H1 (cell line): ENCODE measurements around the gene CENPVL1. TPM values are rescaled to one million over a fixed set of nuclear protein-coding genes. Genes with fewer than 3 reads are reported as not detected.

Experiments used
- CTCF ChIA-PET: fragments of 300-600 bp; sonication (Branson Sonifier 250); formaldehyde crosslinking; loops from one replicate; lab custom pipeline; 2021; ENCODE audit not compliant: partially characterized antibody; lab: Charles Lee
- POLR2A ChIA-PET: fragments of 300-600 bp; sonication (Branson Sonifier 250); formaldehyde crosslinking; loops from one replicate; lab custom pipeline; 2021; ENCODE audit warnings: inconsistent platforms; ENCODE audit not compliant: partially characterized antibody; lab: Charles Lee
- DNase-seq, 2 experiments: peaks; one replicate each; pipeline versions ENCODE4 v3.0.0 to v3.0.0-alpha.2; 2010 to 2022; ENCODE audit warnings: low spot score in 2 of 2, low read depth in 1 of 2, mixed read lengths in 1 of 2
- FAIRE-seq: peaks from 2 replicates; lab custom pipeline; 2011; peaks lifted over from hg19 to GRCh38; lab: Jason Lieb, UNC
- H2AFZ ChIP-seq: 2 replicates; pipeline ENCODE4 v1.8.1; 2012; ENCODE audit warnings: low read length, inconsistent platforms
- H2AK5ac ChIP-seq: 2 replicates; pipeline ENCODE4 v1.6.1; 2013; ENCODE audit warnings: low read depth, low read length
- H2BK120ac ChIP-seq: replicated peaks from 2 replicates; pipeline ENCODE3; 2013; ENCODE audit warnings: low read depth, low read length, inconsistent platforms
- H2BK12ac ChIP-seq: 2 replicates; pipeline ENCODE4 v1.6.1; 2013; ENCODE audit warnings: low read depth, low read length
- H2BK15ac ChIP-seq: 2 replicates; pipeline ENCODE4 v1.6.1; 2013; ENCODE audit warnings: low read length
- H2BK20ac ChIP-seq: 2 replicates; pipeline ENCODE4 v1.6.1; 2013; ENCODE audit warnings: low read length
- H2BK5ac ChIP-seq: 2 replicates; pipeline ENCODE4 v1.6.1; 2013; ENCODE audit warnings: low read depth, low read length
- H3K14ac ChIP-seq: 2 replicates; pipeline ENCODE4 v1.6.1; 2013; ENCODE audit warnings: inconsistent platforms; ENCODE audit not compliant: insufficient read length
- H3K18ac ChIP-seq: 2 replicates; pipeline ENCODE4 v1.6.1; 2013; ENCODE audit warnings: low read length; ENCODE audit errors: extremely low read depth
- H3K23ac ChIP-seq: 2 replicates; pipeline ENCODE4 v1.6.1; 2013; ENCODE audit warnings: inconsistent platforms; ENCODE audit not compliant: insufficient read length
- H3K23me2 ChIP-seq: 2 replicates; pipeline ENCODE4 v1.6.1; 2013; ENCODE audit warnings: low read depth, low read length
- H3K27ac ChIP-seq: 2 replicates; pipeline ENCODE4 v1.6.1; 2011; ENCODE audit warnings: low read depth, low read length, inconsistent platforms
- H3K27me3 ChIP-seq, 4 experiments: replicated peaks in 1 of 4; 1 replicate in 1 of 4; 2 replicates in 3 of 4; pipeline versions ENCODE4 v1.6.1 to v1.8.1; 2011 to 2013; ENCODE audit warnings: low read length in 3 of 4, mild to moderate bottlenecking in 3 of 4, inconsistent platforms in 2 of 4, mixed read lengths in 2 of 4, moderate library complexity in 1 of 4; ENCODE audit not compliant: control insufficient read depth in 3 of 4, insufficient read depth in 3 of 4; ENCODE audit errors: extremely low read depth in 1 of 4
- H3K36me3 ChIP-seq, 4 experiments: 2 replicates each; pipeline versions ENCODE4 v1.6.1 to v1.8.1; 2011 to 2013; ENCODE audit warnings: mild to moderate bottlenecking in 4 of 4, low read length in 3 of 4, moderate library complexity in 2 of 4, control low read depth in 1 of 4, inconsistent platforms in 1 of 4; ENCODE audit not compliant: insufficient read depth in 4 of 4, control insufficient read depth in 2 of 4
- H3K4ac ChIP-seq: replicated peaks from 2 replicates; pipeline ENCODE3; 2013; ENCODE audit warnings: low read length, low read depth, mixed read lengths, inconsistent platforms; ENCODE audit not compliant: insufficient read length
- H3K4me1 ChIP-seq, 4 experiments: replicated peaks in 1 of 4; 1 replicate in 1 of 4; 2 replicates in 3 of 4; pipeline versions ENCODE4 v1.6.1 to v1.8.1; 2011 to 2013; ENCODE audit warnings: low read length in 3 of 4, inconsistent platforms in 2 of 4, mixed read lengths in 1 of 4; ENCODE audit not compliant: insufficient read depth in 4 of 4, control insufficient read depth in 3 of 4
- H3K4me2 ChIP-seq, 2 experiments: 2 replicates each; pipeline versions ENCODE4 v1.6.1 to v1.8.1; 2011 to 2013; ENCODE audit warnings: low read depth in 2 of 2, low read length in 2 of 2, control low read depth in 1 of 2, inconsistent platforms in 1 of 2, mild to moderate bottlenecking in 1 of 2; ENCODE audit not compliant: insufficient read depth in 1 of 2
- H3K4me3 ChIP-seq, 4 experiments: fragments of 200-600, 300-600 bp in 1 of 4; sonication (generic), shearing (Covaris generic), sonication (Bioruptor Twin) in 1 of 4; 2 replicates each; pipeline versions ENCODE4 v1.5.1 to v1.8.1; 2011 to 2016; ENCODE audit warnings: low read length in 4 of 4, low read depth in 3 of 4, control low read depth in 2 of 4, inconsistent platforms in 2 of 4, mild to moderate bottlenecking in 2 of 4, mixed read lengths in 1 of 4, moderate library complexity in 1 of 4; ENCODE audit not compliant: insufficient read depth in 2 of 4; ENCODE audit errors: extremely low read depth in 1 of 4
- H3K56ac ChIP-seq: replicated peaks from 2 replicates; pipeline ENCODE3; 2013; ENCODE audit warnings: low read depth, mild to moderate bottlenecking, mixed read lengths, low read length, inconsistent platforms; ENCODE audit not compliant: insufficient read length
- H3K79me1 ChIP-seq: 2 replicates; pipeline ENCODE4 v1.6.1; 2013; ENCODE audit warnings: low read depth, low read length, control low read depth
- H3K79me2 ChIP-seq, 2 experiments: 2 replicates each; pipeline versions ENCODE4 v1.6.1 to v1.8.1; 2012 to 2013; ENCODE audit warnings: low read length in 2 of 2, mild to moderate bottlenecking in 2 of 2, inconsistent platforms in 1 of 2; ENCODE audit not compliant: insufficient read depth in 2 of 2, control insufficient read depth in 1 of 2
- H3K9ac ChIP-seq, 4 experiments: replicated peaks in 1 of 4; 1 replicate in 1 of 4; 2 replicates in 3 of 4; pipeline versions ENCODE4 v1.6.1 to v1.8.1; 2011 to 2013; ENCODE audit warnings: low read depth in 3 of 4, low read length in 3 of 4, control low read depth in 2 of 4, mild to moderate bottlenecking in 2 of 4, moderate library complexity in 2 of 4, inconsistent platforms in 1 of 4; ENCODE audit errors: extremely low read depth in 1 of 4
- H3K9me3 ChIP-seq, 2 experiments: 2 replicates each; pipeline versions ENCODE4 v1.6.1 to v1.8.1; 2012 to 2013; ENCODE audit warnings: mild to moderate bottlenecking in 2 of 2, moderate library complexity in 2 of 2, control low read depth in 1 of 2, inconsistent platforms in 1 of 2, low read depth in 1 of 2, low read length in 1 of 2, mixed read lengths in 1 of 2; ENCODE audit not compliant: insufficient read depth in 2 of 2
- H4K20me1 ChIP-seq, 2 experiments: replicated peaks in 1 of 2; 2 replicates each; pipeline versions ENCODE3 to v1.8.1; 2011 to 2013; ENCODE audit warnings: inconsistent platforms in 2 of 2, low read length in 2 of 2, mild to moderate bottlenecking in 1 of 2; ENCODE audit not compliant: insufficient read depth in 2 of 2, control insufficient read depth in 1 of 2
- H4K5ac ChIP-seq: 2 replicates; pipeline ENCODE4 v1.6.1; 2013; ENCODE audit warnings: low read length, low read depth, mixed read lengths, inconsistent platforms; ENCODE audit not compliant: insufficient read length
- H4K8ac ChIP-seq: 2 replicates; pipeline ENCODE4 v1.8.0; 2013; ENCODE audit warnings: mild to moderate bottlenecking, moderate library complexity, low read length, inconsistent platforms; ENCODE audit not compliant: insufficient read depth; ENCODE audit errors: extremely low read depth
- H4K91ac ChIP-seq: replicated peaks from 2 replicates; pipeline ENCODE3; 2013; ENCODE audit warnings: low read length, mixed read lengths, inconsistent platforms; ENCODE audit not compliant: insufficient read length
- EP300 ChIP-seq, 2 experiments: IDR thresholded peaks; 1 replicate in 1 of 2; 2 replicates in 1 of 2; pipeline ENCODE4 v1.6.1; 2011 to 2012; ENCODE audit warnings: low read depth in 2 of 2, low read length in 2 of 2, mild to moderate bottlenecking in 2 of 2, borderline replicate concordance in 1 of 2, inconsistent platforms in 1 of 2, moderate library complexity in 1 of 2
- FOSL1 ChIP-seq: IDR thresholded peaks from 2 replicates; pipeline ENCODE4 v1.6.1; 2011; ENCODE audit warnings: mild to moderate bottlenecking, low read depth, low read length, moderate library complexity; ENCODE audit not compliant: insufficient read depth
- SP2 ChIP-seq: IDR thresholded peaks from 2 replicates; pipeline ENCODE4 v1.6.1; 2012; ENCODE audit warnings: mild to moderate bottlenecking, low read length, inconsistent platforms
- TAF1 ChIP-seq: IDR thresholded peaks from 2 replicates; pipeline ENCODE4 v1.6.1; 2011; ENCODE audit warnings: mild to moderate bottlenecking, low read depth, low read length
- YY1 ChIP-seq: IDR thresholded peaks from 2 replicates; pipeline ENCODE4 v1.6.1; 2011; ENCODE audit warnings: low read depth, mild to moderate bottlenecking, low read length
- WGBS, 2 experiments: shearing (Covaris generic) in 1 of 2; methylation state at CpG; one replicate each; pipeline versions ENCODE4 v1.1.6 to v1.1.7; 2013 to 2015; ENCODE audit warnings: low lambda C conversion rate in 2 of 2, mixed read lengths in 2 of 2, inconsistent platforms in 1 of 2, low coverage in 1 of 2, missing lambda C conversion rate in 1 of 2; ENCODE audit not compliant: insufficient replicate concordance in 2 of 2, insufficient coverage in 1 of 2, insufficient read length in 1 of 2; ENCODE audit errors: extremely low coverage in 1 of 2, missing lambda C conversion rate in 1 of 2; 5-methylcytosine and 5-hydroxymethylcytosine counted together
- polyA plus RNA-seq, 7 experiments: library from polyadenylated mRNA; depleted of rRNA in 3 of 7; stranded (reverse) in 5 of 7; unstranded in 2 of 7; fragments of >200 nt in 5 of 7; fragments of 200-250 nt in 2 of 7; gene quantifications; 1 replicate in 5 of 7; 2 replicates in 1 of 7; 4 replicates in 1 of 7; pipeline versions ENCODE4 v1.2.1 to v1.2.3, GENCODE V29; 2011 to 2013; ENCODE audit warnings: missing spikeins in 2 of 7, mixed read lengths in 2 of 7
- total RNA-seq: library from RNA; stranded (reverse); fragmentation: NEBNext Ultra II Directional; extraction: Animal tissue kit (Norgen Biotek cat#: 25700); gene quantifications from 2 replicates; pipeline ENCODE4 v1.2.1, GENCODE V29; 2021

Gene CENPVL1
- total and polyA plus RNA-seq, 2 of the 8 experiments (the other 6 are each of a cell fraction or from before 2014, with no cell fraction given) = 3.2 to 8.0 TPM

- Histone ChIP-seq H2BK5ac (peak overlapping the region; percentile 78; the same call in 1 of the 2 replicates), H3K18ac (0 out of 2 replicates have a peak overlapping the region, but pooled peaks have one; percentile 7), H3K27me3 (no peaks in the 10 kb centered on the region), H3K14ac (no peak overlapping the region), H3K4me2 (peak overlapping the region; percentile 73 to 80), H3K23ac (no peak overlapping the region), H4K91ac (no peak overlapping the region), H2BK12ac (no peak overlapping the region), H3K9me3 (no peaks in the 10 kb centered on the region), H3K79me2 (peaks cover 0 to 29% of the 10 kb centered on the region in 2 experiments; a peak in 2 of 4 replicates), H3K27ac (peak overlapping the region; percentile 95; the same call in 1 of the 2 replicates), H2BK120ac (no peak overlapping the region), H2BK20ac (no peak overlapping the region), H3K4me3 (peak overlapping the region in 3 of 4 experiments; percentile 79 to 95 (median 87); a peak in 5 of 8 replicates), H2BK15ac (no peak overlapping the region), H3K4ac (no peak overlapping the region), H4K20me1 (peaks cover 0 to 2% of the 10 kb centered on the region in 2 experiments), H3K4me1 (peaks cover 0 to 5% (median 0%) of the 10 kb centered on the region in 4 experiments; a peak in 2 of 7 replicates), H3K36me3 (peaks cover 0 to 15% (median 0%) of the 10 kb centered on the region in 4 experiments; a peak in 2 of 8 replicates), H4K5ac (no peak overlapping the region), H3K23me2 (peaks cover 3% of the 10 kb centered on the region; the same call in 1 of the 2 replicates), H3K79me1 (no peaks in the 10 kb centered on the region), H4K8ac (no peak overlapping the region), H3K9ac (peak overlapping the region in 1 of 4 experiments; percentile 13; a peak in 2 of 7 replicates), H2AFZ (no peak overlapping the region; the same call in 1 of the 2 replicates), H3K56ac (no peak overlapping the region), H2AK5ac (no peak overlapping the region)
- DNase-seq (no peak), FAIRE-seq (peak; percentile 95)
- CTCF ChIA-PET = no interaction called here
- TF ChIP-seq FOSL1 (no peak), SP2 (no peak), YY1 (0 out of 2 replicates have a peak, but pooled peaks have one; percentile 42), TAF1 (0 out of 2 replicates have a peak, but pooled peaks have one; percentile 23), EP300 (IDR thresholded peaks at IDR 0.05; ENCODE audit: borderline replicate concordance in 1 of 2, low read depth in 2 of 2, low read length in 2 of 2) (no peak)
- POLR2A ChIA-PET = interaction anchor here (1.3 kb wide), 2 partner anchors 10 to 61 kb away, joined by 3 read pairs; no protein-coding TSS in a partner anchor
- 5% methylated on average over 3 of the region's 3 CpGs; no CpG with 5 or more reads in 1 of the 2 experiments for WGBS, 2 experiments
These were observed 32.3 kb downstream of the CENPVL1 start for GRCh38 chrX:51742586-51742985.
